Inflammatory macrophage (primary cell): ENCODE data around the gene FAM83E.
"Not testable (repeated sequence)": the region's sequence is repeated elsewhere in the genome, so short reads cannot be mapped to it uniquely, and the experiment has no call there.

Experiments used
- DNase-seq, 2 donors: peaks; one replicate each; pipeline ENCODE4 v3.0.0-alpha.2; 2020 to 2022

The FAM83E gene

GRCh38 chr19:48608798-48609263 lies 6.0 kb downstream of the FAM83E start:
- peak; percentile 68 to 74 for DNase-seq

- no peak for DNase-seq
Measured at GRCh38 chr19:48607359-48607755, 7.5 kb downstream of the FAM83E start.

- no peak for DNase-seq
Measured at GRCh38 chr19:48606463-48607358, 8.2 kb downstream of the FAM83E start, which contains the start of gene SPACA4. Gene SPACA4, plus strand, starts transcription at chr19:48606742. Its CDS starts 237 bp downstream, at chr19:48606979.

- DNase-seq: no peak
Measured at GRCh38 chr19:48603850-48604249, 11.0 kb downstream of the FAM83E start.

- no peak for DNase-seq
Measured at GRCh38 chr19:48603449-48603848, 11.4 kb downstream of the FAM83E start.

- DNase-seq: no peak
Measured at GRCh38 chr19:48603001-48603400, 11.9 kb downstream of the FAM83E start.

GRCh38 chr19:48600679-48601417 lies 14.0 kb downstream of the FAM83E start:
- DNase-seq: no peak

GRCh38 chr19:48598996-48599700 lies 15.7 kb downstream of the FAM83E start:
- DNase-seq: no peak

GRCh38 chr19:48596679-48597465 lies 18.0 kb downstream of the FAM83E start:
- peak in 1 of 2 donors; percentile 38 for DNase-seq

GRCh38 chr19:48596237-48596636 lies 18.6 kb downstream of the FAM83E start:
- no peak for DNase-seq

GRCh38 chr19:48595833-48596232 lies 19.0 kb downstream of the FAM83E start:
- no peak for DNase-seq

- DNase-seq: no peak
Measured at GRCh38 chr19:48595171-48595570, 19.7 kb downstream of the FAM83E start.

- peak in 1 of 2 donors; percentile 16 for DNase-seq
Measured at GRCh38 chr19:48591021-48591420, 23.9 kb downstream of the FAM83E start.

GRCh38 chr19:48588670-48589401 lies 26.0 kb downstream of the FAM83E start:
- peak; percentile 85 to 90 for DNase-seq

- no peak for DNase-seq
Measured at GRCh38 chr19:48587387-48587786, 27.5 kb downstream of the FAM83E start.

GRCh38 chr19:48582168-48582567 lies 32.7 kb downstream of the FAM83E start:
- DNase-seq: no peak

GRCh38 chr19:48578891-48579290 lies 36.0 kb downstream of the FAM83E start:
- no peak for DNase-seq

- not testable (repeated sequence) for DNase-seq
Measured at GRCh38 chr19:48577908-48578307, 37.0 kb downstream of the FAM83E start.

GRCh38 chr19:48575931-48576622 lies 38.8 kb downstream of the FAM83E start:
- DNase-seq: no peak

GRCh38 chr19:48573163-48573505 lies 41.7 kb downstream of the FAM83E start:
- no peak for DNase-seq
